CD8-positive, alpha-beta memory T cell (primary cell): Measurements from ENCODE around the gene EFNA5. TPM values are rescaled to one million over a fixed set of nuclear protein-coding genes. Genes with fewer than 3 reads are reported as not detected.

Source experiments
- CTCF ChIA-PET: fragments of 350-600 bp; sonication (Branson Sonifier 250); formaldehyde crosslinking; loops from one replicate; lab custom pipeline; 2021; ENCODE audit warnings: antibody characterized with exemption; lab: Charles Lee
- POLR2A ChIA-PET: fragments of 350-600 bp; sonication (Branson Sonifier 250); formaldehyde crosslinking; loops from one replicate; lab custom pipeline; 2021; ENCODE audit warnings: antibody characterized with exemption; lab: Charles Lee
- DNase-seq, 5 donors: peaks; one replicate each; pipeline versions ENCODE4 v3.0.0 to v3.0.0-alpha.2; 2020 to 2022; ENCODE audit warnings: mixed read lengths in 1 of 5
- H3K27ac ChIP-seq: one replicate; pipeline ENCODE4 v1.7.0; 2013; ENCODE audit warnings: low read depth, mild to moderate bottlenecking, low read length, moderate library complexity
- H3K27me3 ChIP-seq: 2 replicates; pipeline ENCODE4 v1.7.0; 2013; ENCODE audit warnings: low read length, mild to moderate bottlenecking; ENCODE audit not compliant: insufficient read depth, poor library complexity, severe bottlenecking
- H3K36me3 ChIP-seq: 2 replicates; pipeline ENCODE4 v1.7.0; 2013; ENCODE audit warnings: mild to moderate bottlenecking, low read length, moderate library complexity; ENCODE audit not compliant: insufficient read depth
- H3K4me1 ChIP-seq: 2 replicates; pipeline ENCODE4 v1.7.0; 2013; ENCODE audit warnings: mild to moderate bottlenecking, low read length, moderate library complexity; ENCODE audit not compliant: insufficient read depth
- H3K4me3 ChIP-seq: 2 replicates; pipeline ENCODE4 v1.7.0; 2013; ENCODE audit warnings: mild to moderate bottlenecking, low read length
- H3K9me3 ChIP-seq: 2 replicates; pipeline ENCODE4 v1.7.0; 2013; ENCODE audit warnings: mild to moderate bottlenecking, low read length
- H3K27ac Mint-ChIP-seq, 8 donors: one replicate each; pipeline ENCODE4 v1.8.0; 2020 to 2021; ENCODE audit warnings: mixed read lengths in 8 of 8, mild to moderate bottlenecking in 6 of 8, inconsistent platforms in 3 of 8, moderate library complexity in 3 of 8
- H3K27me3 Mint-ChIP-seq, 2 donors: one replicate each; pipeline ENCODE4 v1.8.0; 2020 to 2021; ENCODE audit warnings: mixed read lengths in 2 of 2, mild to moderate bottlenecking in 1 of 2, moderate library complexity in 1 of 2
- H3K36me3 Mint-ChIP-seq, 3 donors: one replicate each; pipeline ENCODE4 v1.8.0; 2020 to 2021; ENCODE audit warnings: mixed read lengths in 3 of 3, inconsistent platforms in 1 of 3, mild to moderate bottlenecking in 1 of 3
- H3K4me1 Mint-ChIP-seq, 3 donors: one replicate each; pipeline ENCODE4 v1.8.0; 2020 to 2021; ENCODE audit warnings: mixed read lengths in 3 of 3, inconsistent platforms in 1 of 3, mild to moderate bottlenecking in 1 of 3
- H3K4me3 Mint-ChIP-seq, 7 donors: one replicate each; pipeline ENCODE4 v1.8.0; 2020 to 2021; ENCODE audit warnings: mixed read lengths in 7 of 7, mild to moderate bottlenecking in 6 of 7, moderate library complexity in 4 of 7, inconsistent platforms in 2 of 7
- H3K9me3 Mint-ChIP-seq, 5 donors: one replicate each; pipeline ENCODE4 v1.8.0; 2020 to 2022; ENCODE audit warnings: mixed read lengths in 5 of 5, mild to moderate bottlenecking in 3 of 5, moderate library complexity in 2 of 5, inconsistent platforms in 1 of 5
- polyA plus RNA-seq: library from polyadenylated mRNA; unstranded; fragments of 300-500 nt; fragmentation: Illumina TruSeq; gene quantifications from one replicate; pipeline ENCODE4 v1.2.3, GENCODE V29; 2021
- total RNA-seq, 2 experiments: library from RNA; stranded (reverse); gene quantifications; one replicate each; pipeline ENCODE4 v1.2.3, GENCODE V29; 2021

Gene EFNA5
- total and polyA plus RNA-seq, 3 experiments from 2014 or later = 0.21 TPM; not detected in 2

GRCh38 chr5:107651325-107651724 lies 19.4 kb downstream of the EFNA5 start:
- no peaks in the 10 kb centered on the region for H3K9me3 Mint-ChIP-seq
- ChIA-PET CTCF (no interaction called here), POLR2A (no interaction called here)
- H3K27me3 ChIP-seq = no peaks in the 10 kb centered on the region
- no peaks in the 10 kb centered on the region for H3K4me1 ChIP-seq
- no peaks in the 10 kb centered on the region for H3K36me3 Mint-ChIP-seq
- H3K4me1 Mint-ChIP-seq = no peaks in the 10 kb centered on the region
- no peak overlapping the region for H3K27ac Mint-ChIP-seq
- peaks cover 3 to 26% of the 10 kb centered on the region in 2 donors for H3K27me3 Mint-ChIP-seq
- DNase-seq = no peak
- no peak overlapping the region for H3K27ac ChIP-seq
- H3K36me3 ChIP-seq = no peaks in the 10 kb centered on the region
- no peak overlapping the region for H3K4me3 Mint-ChIP-seq
- no peaks in the 10 kb centered on the region for H3K9me3 ChIP-seq
- no peak overlapping the region for H3K4me3 ChIP-seq

GRCh38 chr5:107646418-107646817 lies 24.3 kb downstream of the EFNA5 start:
- H3K27me3 Mint-ChIP-seq = peaks cover 3 to 13% of the 10 kb centered on the region in 2 donors
- Histone ChIP-seq H3K36me3 (no peaks in the 10 kb centered on the region), H3K4me3 (no peak overlapping the region), H3K27me3 (no peaks in the 10 kb centered on the region), H3K4me1 (no peaks in the 10 kb centered on the region), H3K9me3 (no peaks in the 10 kb centered on the region), H3K27ac (no peak overlapping the region)
- ChIA-PET POLR2A (no interaction called here), CTCF (no interaction called here)
- H3K4me3 Mint-ChIP-seq = no peak overlapping the region
- no peak overlapping the region for H3K27ac Mint-ChIP-seq
- no peaks in the 10 kb centered on the region for H3K4me1 Mint-ChIP-seq
- H3K9me3 Mint-ChIP-seq = no peaks in the 10 kb centered on the region
- no peaks in the 10 kb centered on the region for H3K36me3 Mint-ChIP-seq
- DNase-seq = no peak

GRCh38 chr5:107640568-107640967 lies 30.2 kb downstream of the EFNA5 start:
- H3K36me3 Mint-ChIP-seq = no peaks in the 10 kb centered on the region
- DNase-seq = no peak
- no peaks in the 10 kb centered on the region for H3K27me3 ChIP-seq
- no peaks in the 10 kb centered on the region for H3K4me1 Mint-ChIP-seq
- POLR2A ChIA-PET = no interaction called here
- H3K27ac ChIP-seq = no peak overlapping the region
- H3K4me3 Mint-ChIP-seq = no peak overlapping the region
- no peaks in the 10 kb centered on the region for H3K9me3 ChIP-seq
- H3K36me3 ChIP-seq = no peaks in the 10 kb centered on the region
- no peaks in the 10 kb centered on the region for H3K9me3 Mint-ChIP-seq
- H3K4me3 ChIP-seq = no peak overlapping the region
- H3K4me1 ChIP-seq = no peaks in the 10 kb centered on the region
- peaks cover 6 to 13% of the 10 kb centered on the region in 2 donors for H3K27me3 Mint-ChIP-seq
- CTCF ChIA-PET = interaction anchor here (0.6 kb wide), 1 partner anchor 126 kb away, joined by 3 read pairs; no protein-coding TSS in a partner anchor
- H3K27ac Mint-ChIP-seq = no peak overlapping the region

- Histone ChIP-seq H3K4me1 (no peaks in the 10 kb centered on the region), H3K27ac (no peak overlapping the region), H3K9me3 (no peaks in the 10 kb centered on the region), H3K27me3 (no peaks in the 10 kb centered on the region), H3K4me3 (no peak overlapping the region), H3K36me3 (no peaks in the 10 kb centered on the region)
- no peak for DNase-seq
- Mint-ChIP-seq H3K27me3 (peaks cover 6 to 11% of the 10 kb centered on the region in 2 donors), H3K4me1 (no peaks in the 10 kb centered on the region), H3K4me3 (no peak overlapping the region), H3K36me3 (no peaks in the 10 kb centered on the region), H3K27ac (no peak overlapping the region), H3K9me3 (no peaks in the 10 kb centered on the region)
- ChIA-PET POLR2A (no interaction called here), CTCF (interaction anchor here (0.6 kb wide), 1 partner anchor 126 kb away, joined by 3 read pairs; no protein-coding TSS in a partner anchor)
Observed at GRCh38 chr5:107639990-107640389, 30.7 kb downstream of the EFNA5 start.

GRCh38 chr5:107636555-107636954 lies 34.2 kb downstream of the EFNA5 start:
- no peak overlapping the region for H3K27ac Mint-ChIP-seq
- H3K4me3 Mint-ChIP-seq = no peak overlapping the region
- no peaks in the 10 kb centered on the region for H3K36me3 Mint-ChIP-seq
- ChIA-PET POLR2A (no interaction called here), CTCF (no interaction called here)
- Histone ChIP-seq H3K27ac (no peak overlapping the region), H3K4me3 (no peak overlapping the region), H3K9me3 (no peaks in the 10 kb centered on the region), H3K4me1 (no peaks in the 10 kb centered on the region), H3K27me3 (no peaks in the 10 kb centered on the region), H3K36me3 (no peaks in the 10 kb centered on the region)
- no peak for DNase-seq
- H3K9me3 Mint-ChIP-seq = no peaks in the 10 kb centered on the region
- no peaks in the 10 kb centered on the region for H3K4me1 Mint-ChIP-seq
- peaks cover 5 to 33% of the 10 kb centered on the region in 2 donors for H3K27me3 Mint-ChIP-seq

- Mint-ChIP-seq H3K36me3 (no peaks in the 10 kb centered on the region), H3K4me1 (no peaks in the 10 kb centered on the region), H3K9me3 (no peaks in the 10 kb centered on the region), H3K27me3 (peaks cover 5 to 33% of the 10 kb centered on the region in 2 donors), H3K4me3 (no peak overlapping the region), H3K27ac (no peak overlapping the region)
- ChIA-PET CTCF (no interaction called here), POLR2A (no interaction called here)
- H3K27me3 ChIP-seq = no peaks in the 10 kb centered on the region
- no peak overlapping the region for H3K4me3 ChIP-seq
- DNase-seq = no peak
- no peak overlapping the region for H3K27ac ChIP-seq
- no peaks in the 10 kb centered on the region for H3K36me3 ChIP-seq
- H3K4me1 ChIP-seq = no peaks in the 10 kb centered on the region
- no peaks in the 10 kb centered on the region for H3K9me3 ChIP-seq
Observed at GRCh38 chr5:107636068-107636467, 34.7 kb downstream of the EFNA5 start.

GRCh38 chr5:107634981-107635848 lies 35.5 kb downstream of the EFNA5 start:
- no peaks in the 10 kb centered on the region for H3K9me3 ChIP-seq
- CTCF ChIA-PET = no interaction called here
- Mint-ChIP-seq H3K27ac (no peak overlapping the region), H3K36me3 (no peaks in the 10 kb centered on the region), H3K9me3 (no peaks in the 10 kb centered on the region), H3K27me3 (peaks cover 5 to 33% of the 10 kb centered on the region in 2 donors), H3K4me3 (no peak overlapping the region), H3K4me1 (no peaks in the 10 kb centered on the region)
- no peaks in the 10 kb centered on the region for H3K36me3 ChIP-seq
- POLR2A ChIA-PET = no interaction called here
- no peaks in the 10 kb centered on the region for H3K4me1 ChIP-seq
- no peaks in the 10 kb centered on the region for H3K27me3 ChIP-seq
- DNase-seq = no peak
- no peak overlapping the region for H3K4me3 ChIP-seq
- H3K27ac ChIP-seq = no peak overlapping the region

- no peak overlapping the region for H3K4me3 Mint-ChIP-seq
- no peaks in the 10 kb centered on the region for H3K9me3 Mint-ChIP-seq
- Histone ChIP-seq H3K27me3 (no peaks in the 10 kb centered on the region), H3K4me1 (no peaks in the 10 kb centered on the region), H3K9me3 (no peaks in the 10 kb centered on the region), H3K4me3 (no peak overlapping the region), H3K27ac (no peak overlapping the region), H3K36me3 (no peaks in the 10 kb centered on the region)
- H3K4me1 Mint-ChIP-seq = no peaks in the 10 kb centered on the region
- ChIA-PET POLR2A (no interaction called here), CTCF (no interaction called here)
- H3K27ac Mint-ChIP-seq = no peak overlapping the region
- no peak for DNase-seq
- H3K27me3 Mint-ChIP-seq = peaks cover 5 to 41% of the 10 kb centered on the region in 2 donors
- no peaks in the 10 kb centered on the region for H3K36me3 Mint-ChIP-seq
Observed at GRCh38 chr5:107633171-107633901, 37.4 kb downstream of the EFNA5 start.
